ENCODE data around the gene HOXD10. TPM values are rescaled to one million over a fixed set of nuclear protein-coding genes. Genes with fewer than 3 reads are reported as not detected.

HOXD10 gene
- total and polyA plus RNA-seq, 2 of the 13 experiments (the other 11 are each of a cell fraction or from before 2014, with no cell fraction given), result not detected

DNA sequence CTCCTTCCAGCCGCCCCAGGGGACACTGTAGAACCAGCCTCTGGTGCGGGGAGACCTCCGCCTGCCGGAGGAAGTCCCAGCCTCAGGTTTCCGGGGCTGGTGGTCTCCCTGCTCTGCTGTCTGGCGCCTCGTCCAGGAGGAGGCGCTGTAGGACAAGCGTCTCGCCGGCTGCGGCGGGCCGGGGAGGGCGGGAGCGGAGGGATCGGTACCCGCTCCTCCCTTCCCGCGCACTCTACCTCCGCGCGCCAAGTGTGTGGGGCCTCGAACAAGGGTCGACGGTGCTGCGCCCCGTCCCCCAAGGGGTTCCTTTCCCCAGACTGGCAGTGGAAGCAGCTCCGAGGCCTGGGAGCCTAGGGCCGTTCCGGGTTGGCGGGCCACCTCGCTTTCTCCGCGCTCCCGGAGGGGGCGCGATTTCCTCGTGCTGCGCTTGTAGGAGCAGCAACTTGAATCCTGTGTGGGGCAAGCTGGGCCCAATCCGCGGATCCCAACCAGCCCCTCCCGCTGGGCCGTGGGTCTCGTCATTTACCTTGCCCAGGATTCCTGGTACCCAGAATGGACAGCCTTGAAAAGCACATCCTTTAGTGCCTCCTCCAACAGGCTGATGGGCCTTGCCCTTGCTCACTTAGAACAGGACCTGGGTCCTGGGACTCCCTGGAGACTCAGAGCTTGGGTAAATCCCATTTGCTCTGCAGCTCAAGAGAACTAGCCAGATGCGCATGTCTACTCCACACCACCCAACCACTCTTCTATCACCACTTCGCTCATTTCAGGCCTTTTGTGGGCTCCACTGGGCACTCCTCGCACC is 24.1 kb downstream of the HOXD10 start (continued):
- no peak for TF ChIP-seq GFI1 (CRISPR knock-in tag; IDR thresholded peaks at IDR 0.05; ENCODE audit: borderline replicate concordance)
- TF ChIP-seq XBP1 (CRISPR knock-in tag; IDR thresholded peaks at IDR 0.05), result no peak
- TF ChIP-seq, protein P1, sequence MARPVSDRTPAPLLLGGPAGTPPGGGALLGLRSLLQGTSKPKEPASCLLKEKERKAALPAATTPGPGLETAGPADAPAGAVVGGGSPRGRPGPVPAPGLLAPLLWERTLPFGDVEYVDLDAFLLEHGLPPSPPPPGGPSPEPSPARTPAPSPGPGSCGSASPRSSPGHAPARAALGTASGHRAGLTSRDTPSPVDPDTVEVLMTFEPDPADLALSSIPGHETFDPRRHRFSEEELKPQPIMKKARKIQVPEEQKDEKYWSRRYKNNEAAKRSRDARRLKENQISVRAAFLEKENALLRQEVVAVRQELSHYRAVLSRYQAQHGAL (CRISPR knock-in tag; IDR thresholded peaks at IDR 0.05; ENCODE audit: not compliant biosample characterization), result no peak
- no peak for TF ChIP-seq FUBP1 (CRISPR knock-in tag; IDR thresholded peaks at IDR 0.05; ENCODE audit: borderline replicate concordance)
- TF ChIP-seq ZUFSP (CRISPR knock-in tag; IDR thresholded peaks at IDR 0.05; ENCODE audit: borderline replicate concordance), result no peak
- TF ChIP-seq CHD2 (IDR thresholded peaks at IDR 0.05; ENCODE audit: low read depth, low read length), result no peak
- TF ChIP-seq, protein P2, sequence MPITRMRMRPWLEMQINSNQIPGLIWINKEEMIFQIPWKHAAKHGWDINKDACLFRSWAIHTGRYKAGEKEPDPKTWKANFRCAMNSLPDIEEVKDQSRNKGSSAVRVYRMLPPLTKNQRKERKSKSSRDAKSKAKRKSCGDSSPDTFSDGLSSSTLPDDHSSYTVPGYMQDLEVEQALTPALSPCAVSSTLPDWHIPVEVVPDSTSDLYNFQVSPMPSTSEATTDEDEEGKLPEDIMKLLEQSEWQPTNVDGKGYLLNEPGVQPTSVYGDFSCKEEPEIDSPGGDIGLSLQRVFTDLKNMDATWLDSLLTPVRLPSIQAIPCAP (CRISPR knock-in tag; IDR thresholded peaks at IDR 0.05; ENCODE audit: low read depth), result no peak
- TF ChIP-seq ZNF317 (CRISPR knock-in tag; IDR thresholded peaks at IDR 0.05), result peak; percentile 24; the same call in 1 of the 2 replicates
- TF ChIP-seq ZNF441 (CRISPR knock-in tag; IDR thresholded peaks at IDR 0.05; ENCODE audit: borderline replicate concordance), result no peak
- TF ChIP-seq ZNF552 (CRISPR knock-in tag; IDR thresholded peaks at IDR 0.05; ENCODE audit: borderline replicate concordance), result 0 out of 2 replicates have a peak, but pooled peaks have one; percentile 71
- peak; percentile 96 to 97 for TF ChIP-seq HMGXB4 (CRISPR knock-in tag; IDR thresholded peaks at IDR 0.05; ENCODE audit: borderline replicate concordance in 1 of 2, low read depth in 1 of 2)
- peak; percentile 57 for TF ChIP-seq GABPA (IDR thresholded peaks at IDR 0.05; ENCODE audit: low read depth, low read length)
- TF ChIP-seq GABPA (CRISPR knock-in tag; IDR thresholded peaks at IDR 0.05; ENCODE audit: low read depth), result peak; percentile 75
- TF ChIP-seq EP300 (IDR thresholded peaks at IDR 0.05; ENCODE audit: low read depth in 2 of 2, low read length in 2 of 2), result no peak
- no peak for TF ChIP-seq EP300 (CRISPR knock-in tag; IDR thresholded peaks at IDR 0.05; ENCODE audit: borderline replicate concordance)
- TF ChIP-seq ZFY (CRISPR knock-in tag; IDR thresholded peaks at IDR 0.05), result 0 out of 2 replicates have a peak, but pooled peaks have one; percentile 55
- TF ChIP-seq ZNF264 (CRISPR knock-in tag; IDR thresholded peaks at IDR 0.05), result no peak
- no peak for TF ChIP-seq ZNF780A (CRISPR knock-in tag; IDR thresholded peaks at IDR 0.05)
- TF ChIP-seq ELF4 (CRISPR knock-in tag; IDR thresholded peaks at IDR 0.05; ENCODE audit: borderline replicate concordance), result peak; percentile 54; the same call in 1 of the 2 replicates
- TF ChIP-seq ATF7-NPFF (CRISPR knock-in tag; IDR thresholded peaks at IDR 0.05; ENCODE audit: low read depth), result peak; percentile 81
- TF ChIP-seq KDM6A (CRISPR knock-in tag; IDR thresholded peaks at IDR 0.05; ENCODE audit: low read depth), result no peak

Measured in HepG2 (cell line).